Activated CD8-positive, alpha-beta memory T cell treated with anti-CD3 and anti-CD28 coated beads, Interleukin-2, amount 50 U/mL, for 1 hour (primary cell): Measurements from ENCODE around the gene KIFC3.
"Not testable (repeated sequence)": the region's sequence is repeated elsewhere in the genome, so short reads cannot be mapped to it uniquely, and the experiment has no call there.

Experiments used
- DNase-seq: peaks from one replicate; pipeline ENCODE4 v3.0.0-alpha.2; 2020; ENCODE audit errors: extremely low read depth

The KIFC3 gene

GRCh38 chr16:57739756-57740422, 62.4 kb downstream of the KIFC3 start:
- no peak for DNase-seq

GRCh38 chr16:57738844-57739243, 63.4 kb downstream of the KIFC3 start:
- DNase-seq: no peak

- no peak for DNase-seq
Observed at GRCh38 chr16:57736419-57737351, 65.6 kb downstream of the KIFC3 start.

- no peak for DNase-seq
Observed at GRCh38 chr16:57735755-57736418, 66.4 kb downstream of the KIFC3 start, which contains the start of gene KATNB1. Gene KATNB1, plus strand, starts transcription at chr16:57735770. Its CDS starts 1,474 bp downstream, at chr16:57737244.

GRCh38 chr16:57734925-57735754, 67.2 kb downstream of the KIFC3 start:
- peak; percentile 97 for DNase-seq

GRCh38 chr16:57734308-57734924, 67.9 kb downstream of the KIFC3 start:
- DNase-seq: no peak

GRCh38 chr16:57732714-57733113, 69.6 kb downstream of the KIFC3 start:
- no peak for DNase-seq

- no peak for DNase-seq
Observed at GRCh38 chr16:57732037-57732436, 70.3 kb downstream of the KIFC3 start.

- no peak for DNase-seq
Observed at GRCh38 chr16:57730771-57731730, 71.2 kb downstream of the KIFC3 start.

GRCh38 chr16:57729852-57730251, 72.4 kb downstream of the KIFC3 start:
- not testable (repeated sequence) for DNase-seq

- DNase-seq: no peak
Observed at GRCh38 chr16:57729182-57729484, 73.2 kb downstream of the KIFC3 start.

- no peak for DNase-seq
Observed at GRCh38 chr16:57728336-57729181, 73.7 kb downstream of the KIFC3 start.

GRCh38 chr16:57727610-57728009, 74.7 kb downstream of the KIFC3 start:
- no peak for DNase-seq

- DNase-seq: no peak
Observed at GRCh38 chr16:57726433-57726947, 75.8 kb downstream of the KIFC3 start.

- no peak for DNase-seq
Observed at GRCh38 chr16:57725976-57726375, 76.3 kb downstream of the KIFC3 start.

- DNase-seq: no peak
Observed at GRCh38 chr16:57725554-57725953, 76.7 kb downstream of the KIFC3 start.

- DNase-seq: no peak
Observed at GRCh38 chr16:57725151-57725550, 77.1 kb downstream of the KIFC3 start.

GRCh38 chr16:57724531-57724930, 77.8 kb downstream of the KIFC3 start:
- DNase-seq: no peak

- no peak for DNase-seq
Observed at GRCh38 chr16:57723170-57723569, 79.1 kb downstream of the KIFC3 start.
